Thyroid gland (tissue), 4 donors: Measurements from ENCODE around the gene BSPRY.

ENCODE experiments used
- CTCF ChIP-seq, 6 experiments: fragments of 200-600 bp in 3 of 6; fragments of 450-650 bp in 3 of 6; sonication (generic) in 3 of 6; IDR thresholded peaks; one replicate each; pipeline ENCODE4 v1.5.1; 2016 to 2019; ENCODE audit warnings: antibody characterized with exemption in 6 of 6, mild to moderate bottlenecking in 2 of 6, inconsistent platforms in 1 of 6, moderate library complexity in 1 of 6
- POLR2A ChIP-seq, 2 donors: fragments of 450-650 bp; IDR thresholded peaks; one replicate each; pipeline ENCODE4 v1.6.1; 2017; ENCODE audit warnings: antibody characterized with exemption in 2 of 2, mild to moderate bottlenecking in 2 of 2, moderate library complexity in 1 of 2

- TF ChIP-seq CTCF (IDR thresholded peaks at IDR 0.05) (no peak), POLR2A (IDR thresholded peaks at IDR 0.05) (no peak)
Measured at GRCh38 chr9:113373676-113374392, 24.5 kb downstream of the BSPRY start.
